ENCODE results near the gene TXNDC12. TPM values are rescaled to one million over a fixed set of nuclear protein-coding genes. Genes with fewer than 3 reads are reported as not detected.
"Not testable (repeated sequence)": the region's sequence is repeated elsewhere in the genome, so short reads cannot be mapped to it uniquely, and the experiment has no call there.

TXNDC12 gene
- polyA plus RNA-seq, 2 of the 4 experiments (the other 2 are of a cell fraction), result 59.7 to 65.2 TPM

GRCh38 chr1:52008071-52008809, 46.8 kb downstream of the TXNDC12 start:
- H3K4me1 ChIP-seq, result peaks cover 30% of the 10 kb centered on the region
- CTCF ChIA-PET, result interaction anchor here (0.7 kb wide), 1 partner anchor 18 kb away, joined by 4 read pairs; no protein-coding TSS in a partner anchor
- 89% methylated on average over 7 of the region's 7 CpGs for WGBS (ENCODE audit: missing lambda C conversion rate)
- TF ChIP-seq GATA3 (IDR thresholded peaks at IDR 0.05; ENCODE audit: borderline replicate concordance) (no peak), HMGXB4 (CRISPR knock-in tag; IDR thresholded peaks at IDR 0.05; ENCODE audit: borderline replicate concordance) (no peak), PBX3 (IDR thresholded peaks at IDR 0.05) (no peak)
- no peaks in the 10 kb centered on the region for H3K9me3 ChIP-seq
- H3K27ac ChIP-seq, result peak overlapping the region; percentile 79 to 95
- ATAC-seq (no peak), FAIRE-seq (no peak), DNase-seq (ENCODE audit: low read depth in 1 of 2, low spot score in 1 of 2) (no peak)
- no peak overlapping the region for H3K4me3 ChIP-seq
- H3K4me2 ChIP-seq, result peak overlapping the region; percentile 78
- POLR2A ChIA-PET, result no interaction called here

- ATAC-seq (peak; percentile 47 to 68; a peak in 4 of 6 replicates), DNase-seq (ENCODE audit: low read depth in 1 of 2, low spot score in 1 of 2) (peak in 1 of 2 experiments; percentile 63), FAIRE-seq (no peak)
- H3K4me3 ChIP-seq, result no peak overlapping the region
- peak overlapping the region; percentile 79 to 95 for H3K27ac ChIP-seq
- ChIA-PET POLR2A (no interaction called here), CTCF (no interaction called here)
- H3K4me2 ChIP-seq, result peak overlapping the region; percentile 78
- no peaks in the 10 kb centered on the region for H3K9me3 ChIP-seq
- TF ChIP-seq MAFK (IDR thresholded peaks at IDR 0.05; ENCODE audit: partially characterized antibody) (peak; percentile 86), MAX (IDR thresholded peaks at IDR 0.05) (peak; percentile 29; the same call in 1 of the 2 replicates), ESRRA (IDR thresholded peaks at IDR 0.05; ENCODE audit: borderline replicate concordance, low read length) (no peak)
- WGBS (ENCODE audit: missing lambda C conversion rate), result 22% methylated on average over 5 of the region's 5 CpGs
- H3K4me1 ChIP-seq, result peaks cover 30% of the 10 kb centered on the region
Observed at GRCh38 chr1:52007215-52008002, 47.6 kb downstream of the TXNDC12 start.

- WGBS (ENCODE audit: missing lambda C conversion rate), result 4% methylated on average over 3 of the region's 5 CpGs
- H3K4me1 ChIP-seq, result peaks cover 30% of the 10 kb centered on the region
- TF ChIP-seq FOXS1 (CRISPR knock-in tag; IDR thresholded peaks at IDR 0.05) (peak; percentile 98), EHF (CRISPR knock-in tag; IDR thresholded peaks at IDR 0.05) (peak; percentile 99), HMGXB4 (CRISPR knock-in tag; IDR thresholded peaks at IDR 0.05; ENCODE audit: borderline replicate concordance) (peak; percentile 76; the same call in 1 of the 2 replicates), ZSCAN20 (CRISPR knock-in tag; IDR thresholded peaks at IDR 0.05) (peak; percentile 97), TP53 (CRISPR knock-in tag; IDR thresholded peaks at IDR 0.05) (peak; percentile 78; the same call in 1 of the 2 replicates), ZNF302 (CRISPR knock-in tag; IDR thresholded peaks at IDR 0.05) (peak; percentile 94), NPAS2 (CRISPR knock-in tag; IDR thresholded peaks at IDR 0.05; ENCODE audit: borderline replicate concordance) (peak; percentile 74), HOXB5 (CRISPR knock-in tag; IDR thresholded peaks at IDR 0.05) (peak; percentile 98), FOSB (CRISPR knock-in tag; IDR thresholded peaks at IDR 0.05) (peak; percentile 90), ATOH8 (CRISPR knock-in tag; IDR thresholded peaks at IDR 0.05; ENCODE audit: low read depth) (peak; percentile 97), MAX (IDR thresholded peaks at IDR 0.05) (peak; percentile 54), RARB (CRISPR knock-in tag; IDR thresholded peaks at IDR 0.05) (0 out of 2 replicates have a peak, but pooled peaks have one; percentile 66), HEYL (CRISPR knock-in tag; IDR thresholded peaks at IDR 0.05) (peak; percentile 96), HOXB13 (CRISPR knock-in tag; IDR thresholded peaks at IDR 0.05; ENCODE audit: low read depth) (peak; percentile 100)
- DNase-seq (ENCODE audit: low read depth in 1 of 2, low spot score in 1 of 2), result peak in 1 of 2 experiments; percentile 59
- FAIRE-seq, H3K4me3 ChIP-seq, H3K9me3 ChIP-seq, POLR2A ChIA-PET: not testable (repeated sequence)
- CTCF ChIA-PET, result interaction anchor here (1.4 to 3.1 kb wide), 2 partner anchors 10 to 109 kb away, joined by 3 to 21 read pairs; no protein-coding TSS in a partner anchor
- peak overlapping the region; percentile 85 to 95 for H3K27ac ChIP-seq
- peak overlapping the region; percentile 78 for H3K4me2 ChIP-seq
- peak in 1 of 2 experiments; percentile 57; a peak in 3 of 6 replicates for ATAC-seq
Observed at GRCh38 chr1:52006081-52006553, 48.9 kb downstream of the TXNDC12 start.
